Activated CD8-positive, alpha-beta memory T cell treated with anti-CD3 and anti-CD28 coated beads for 4 hours (primary cell): ENCODE data around the gene ELMO1.
A peak's percentile ranks its signal among the peaks of the same experiment; 100 is the strongest.

ENCODE experiments used
- DNase-seq, 2 donors: peaks; one replicate each; pipeline ENCODE4 v3.0.0-alpha.2; 2020; ENCODE audit warnings: low read depth in 2 of 2

The ELMO1 gene

DNA sequence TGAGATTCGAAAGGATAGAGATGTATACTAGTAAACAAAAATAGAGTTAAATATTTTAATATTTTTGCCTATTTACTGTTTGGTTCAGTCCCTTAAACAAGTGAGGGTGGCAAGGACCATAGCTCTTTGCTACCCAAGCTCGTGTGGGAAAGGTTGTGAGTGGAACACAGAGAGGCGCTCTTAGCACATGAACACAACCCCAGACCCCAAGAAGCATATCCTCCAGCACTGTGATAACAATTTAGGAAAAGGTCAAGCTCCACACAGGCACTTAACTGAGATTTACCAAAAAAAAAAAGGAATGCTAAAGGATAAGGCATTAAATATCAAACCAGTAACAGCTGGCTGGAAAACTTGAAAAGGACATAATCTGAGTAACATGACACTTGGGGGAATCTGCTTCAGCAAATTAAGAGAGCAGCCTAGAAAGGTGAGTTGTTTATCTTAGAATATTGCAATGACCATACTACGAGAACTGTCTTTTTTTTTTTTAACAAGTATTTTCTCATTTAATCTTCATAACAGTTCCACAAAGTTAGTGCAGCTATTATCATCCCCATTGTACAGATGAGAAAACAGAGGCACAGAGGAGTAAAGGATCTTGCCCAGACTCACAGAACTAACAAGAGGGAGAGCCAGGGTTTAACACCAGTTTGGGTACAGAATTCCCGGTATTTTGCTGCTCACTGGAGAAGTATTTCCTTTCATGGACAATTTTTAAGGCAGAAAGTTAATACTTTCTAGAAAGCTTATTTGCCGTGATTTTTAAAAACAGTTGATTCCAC lies 420.9 kb downstream of the ELMO1 start:
- no peak for DNase-seq

DNA sequence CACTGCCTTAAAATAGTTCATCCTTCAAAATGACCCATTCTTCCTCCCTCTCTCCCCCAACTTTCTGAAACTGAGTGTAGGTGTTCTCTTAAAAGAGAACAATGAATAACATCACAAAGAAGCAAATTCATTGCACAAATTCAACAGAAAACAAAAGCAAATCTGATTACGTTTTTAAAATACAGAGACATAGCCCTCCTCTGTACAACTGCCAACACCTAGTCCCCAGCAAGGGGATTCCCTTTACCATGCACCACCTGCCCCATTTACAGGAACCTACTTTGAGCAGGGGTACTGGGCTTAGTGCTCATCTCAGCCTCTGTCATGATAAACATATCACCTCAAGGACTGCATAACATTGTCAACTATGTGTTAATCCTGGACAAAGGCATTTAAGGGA lies 421.6 kb downstream of the ELMO1 start:
- DNase-seq = no peak

DNA sequence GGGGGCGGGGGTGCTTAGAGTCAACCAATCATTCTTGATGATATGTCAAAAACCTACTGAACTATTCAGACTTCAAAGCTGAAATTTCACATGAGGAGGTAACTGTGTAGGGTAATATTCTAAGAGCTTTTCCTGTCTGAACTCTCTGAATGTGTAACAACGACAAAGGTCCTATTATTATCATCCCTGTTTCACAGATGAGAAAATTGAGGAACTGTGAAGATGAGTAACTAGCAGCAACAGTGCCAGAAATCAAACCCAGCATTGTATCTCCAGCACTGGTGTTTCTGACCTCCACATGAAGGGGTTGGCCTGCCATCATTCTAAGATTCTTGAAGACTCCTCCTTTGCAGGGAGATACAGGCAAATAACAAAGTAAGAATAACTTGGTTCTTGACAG lies 429.7 kb downstream of the ELMO1 start:
- no peak for DNase-seq

DNA sequence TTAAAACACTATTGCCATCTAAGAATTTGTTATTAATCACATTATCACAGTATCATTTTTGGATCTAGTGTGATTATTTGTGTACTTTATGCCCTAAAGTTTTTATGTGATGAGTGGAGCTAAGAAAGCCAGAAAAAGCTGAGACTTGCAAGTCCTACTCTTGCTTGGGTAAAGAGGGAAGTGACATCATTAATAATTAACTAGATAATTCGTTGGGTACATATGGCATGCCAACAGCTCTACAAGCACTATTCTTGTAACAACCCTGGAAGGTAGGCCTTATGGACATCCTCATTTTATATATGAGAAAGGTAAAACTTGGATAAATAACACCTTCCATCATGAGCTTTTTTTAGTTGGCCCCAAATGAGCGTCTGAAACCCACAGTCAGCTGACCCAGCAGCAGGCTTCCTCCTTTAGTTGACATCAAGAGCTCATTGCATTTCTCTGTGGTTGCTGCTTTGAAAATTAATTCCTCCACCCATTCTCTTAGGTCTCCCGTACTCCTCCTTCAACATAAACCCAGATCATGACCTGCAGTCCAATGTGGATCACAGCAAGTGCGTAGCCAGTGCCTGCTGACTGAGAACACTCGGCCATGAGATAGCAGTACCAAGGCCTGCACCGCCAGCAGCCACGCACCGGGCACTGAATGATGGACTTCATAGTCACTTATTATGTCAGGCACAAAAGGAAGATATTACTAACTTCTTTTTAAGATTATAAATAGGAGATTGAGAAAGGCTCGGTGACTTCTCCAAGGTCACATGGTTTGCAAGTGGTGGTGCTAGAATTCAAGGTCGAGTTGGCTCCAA lies 432.4 kb downstream of the ELMO1 start:
- no peak for DNase-seq

DNA sequence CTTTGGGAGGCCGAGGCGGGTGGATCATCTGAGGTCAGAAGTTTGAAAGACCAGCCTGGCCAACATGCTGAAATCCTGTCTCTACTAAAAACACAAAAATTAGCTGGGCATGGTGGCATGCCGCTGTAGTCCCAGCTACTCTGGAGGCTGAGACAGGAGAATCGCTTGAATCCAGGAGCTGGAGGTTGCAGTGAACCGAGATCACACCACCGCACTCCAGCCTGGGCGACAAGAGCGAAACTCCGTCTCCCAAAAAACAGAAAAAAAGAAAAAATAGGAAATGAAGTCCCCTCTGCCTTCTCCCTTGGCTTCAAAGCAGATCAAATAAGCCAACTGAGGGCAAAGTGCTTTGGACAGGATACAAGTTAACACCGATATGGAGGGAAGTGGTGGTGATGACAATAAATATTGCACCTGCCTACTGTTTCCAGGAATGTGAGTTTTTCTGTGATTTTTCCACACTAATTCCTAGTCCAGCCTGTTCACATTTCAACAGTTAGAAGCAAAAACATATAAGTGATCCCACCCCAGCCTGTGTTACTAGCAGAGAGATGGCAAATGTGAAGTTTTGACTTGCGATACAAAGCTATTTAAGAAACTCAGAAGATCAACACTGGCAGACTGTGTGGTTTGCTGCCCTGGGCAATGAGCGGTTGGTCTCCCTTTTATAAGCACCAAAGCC lies 433.2 kb downstream of the ELMO1 start:
- DNase-seq = no peak

DNA sequence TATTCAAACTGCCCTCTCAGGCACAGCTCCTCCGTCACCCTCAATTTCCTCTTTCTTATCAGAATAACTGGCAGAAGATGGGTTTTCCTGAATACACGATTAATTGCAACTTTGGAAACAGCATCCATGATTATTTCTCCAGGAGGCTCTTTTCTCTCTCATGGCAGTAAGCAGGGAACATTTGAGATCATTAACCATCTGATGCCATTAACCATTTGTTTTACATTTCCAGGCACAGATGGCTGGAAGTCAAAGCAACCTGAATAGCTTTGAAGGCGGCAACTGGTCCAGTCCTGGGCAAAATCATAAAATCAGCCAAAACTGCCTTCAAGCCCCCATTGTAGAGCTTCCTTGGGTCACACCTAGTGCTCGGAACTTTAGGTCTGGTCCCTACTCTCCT lies 434.9 kb downstream of the ELMO1 start:
- no peak for DNase-seq

DNA sequence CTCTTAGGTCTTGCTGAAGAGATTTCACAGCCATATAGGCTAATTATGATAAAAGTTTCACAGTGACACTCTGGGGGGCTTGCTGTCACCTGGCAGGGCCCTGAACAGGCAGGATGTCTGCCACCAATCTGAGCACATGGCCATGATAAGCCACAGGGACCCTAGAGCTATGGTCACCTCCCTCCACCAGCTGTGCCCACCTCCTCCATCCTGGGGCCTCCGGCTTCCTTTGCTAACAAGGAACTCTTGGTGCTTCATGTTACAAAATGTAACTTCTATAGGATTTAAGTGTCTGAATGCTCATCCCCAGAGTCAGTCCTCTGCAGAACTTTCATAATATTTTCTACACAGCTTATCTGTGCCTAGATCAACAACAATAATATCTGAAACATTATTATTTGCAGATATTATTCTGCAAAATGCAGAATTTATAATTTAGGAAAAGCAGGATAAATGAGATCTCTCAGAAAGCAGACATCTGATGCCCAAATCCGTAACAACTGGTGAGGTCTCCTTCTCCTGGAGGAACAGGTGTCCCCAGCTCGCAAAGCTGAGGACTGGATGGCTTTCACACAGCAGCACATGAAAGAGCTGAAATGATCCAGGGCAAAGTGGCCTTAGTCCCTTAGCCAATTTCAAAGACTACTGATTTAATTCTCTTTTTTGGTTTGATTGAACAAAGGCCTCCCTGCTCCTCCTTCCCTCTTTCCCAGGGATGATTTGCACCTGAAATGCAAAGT lies 437.3 kb downstream of the ELMO1 start:
- no peak for DNase-seq

DNA sequence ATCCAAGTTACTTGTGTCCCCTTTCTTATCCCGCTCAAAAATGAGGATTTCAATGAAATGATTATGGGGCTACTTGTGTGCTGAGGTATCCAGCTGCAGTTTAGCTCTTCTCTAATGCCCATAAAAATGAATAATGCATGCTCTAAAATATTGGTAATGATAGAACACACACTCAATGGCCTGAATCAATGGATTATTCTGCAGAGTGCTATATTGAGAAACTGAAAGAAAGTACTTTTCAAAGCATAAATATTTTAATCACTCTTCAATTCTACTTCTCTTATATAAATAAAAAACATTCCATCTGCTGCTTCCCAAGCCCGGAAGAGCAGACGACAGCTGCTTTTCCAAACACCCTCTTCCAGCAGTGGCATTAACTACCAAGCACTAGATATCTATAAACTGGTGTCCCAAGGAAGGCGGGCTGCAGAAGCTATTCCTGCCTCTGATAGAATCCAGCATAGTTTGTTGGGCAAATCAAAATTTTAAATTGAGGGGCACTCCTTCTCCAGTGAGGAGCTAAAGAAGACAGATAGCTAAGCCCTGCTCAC lies 439.5 kb downstream of the ELMO1 start:
- no peak for DNase-seq

DNA sequence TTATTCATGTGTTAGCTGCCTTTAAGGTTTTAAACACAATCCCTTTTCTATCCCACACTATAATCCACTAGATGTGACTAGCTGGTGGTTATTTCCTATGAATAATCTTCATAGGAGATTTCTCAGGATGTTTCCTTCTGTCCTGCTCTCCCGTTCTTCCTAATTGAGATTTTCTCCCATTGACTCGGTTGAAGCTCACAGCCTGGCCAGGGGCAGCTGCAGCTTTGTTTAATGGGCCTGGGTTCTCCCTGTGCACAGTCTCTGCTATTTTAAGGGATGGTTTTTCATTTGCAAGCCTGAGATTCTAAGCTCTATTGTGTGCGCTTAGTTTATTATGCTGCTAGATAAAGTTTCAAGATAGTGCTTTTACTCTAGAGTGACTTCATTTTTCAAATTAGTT lies 441.0 kb downstream of the ELMO1 start:
- DNase-seq = no peak

DNA sequence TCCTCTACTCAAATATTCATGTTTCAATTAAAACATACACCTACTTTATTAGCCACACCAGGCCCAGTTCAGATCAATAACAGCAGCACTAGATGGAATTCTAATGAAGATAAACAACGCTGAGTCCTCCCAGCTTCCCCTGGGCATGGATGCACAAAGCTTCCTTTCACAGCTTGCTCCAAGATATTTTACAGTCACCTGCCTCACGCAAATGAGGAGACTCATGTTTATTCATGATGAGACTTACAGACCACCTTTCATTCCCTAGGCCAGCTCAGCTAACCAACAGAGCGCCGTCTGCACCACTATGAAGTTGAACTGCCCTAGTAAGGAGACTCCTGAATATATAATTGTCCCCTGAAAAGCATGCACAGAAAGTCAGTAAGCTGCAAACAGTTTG lies 441.4 kb downstream of the ELMO1 start:
- DNase-seq = no peak

DNA sequence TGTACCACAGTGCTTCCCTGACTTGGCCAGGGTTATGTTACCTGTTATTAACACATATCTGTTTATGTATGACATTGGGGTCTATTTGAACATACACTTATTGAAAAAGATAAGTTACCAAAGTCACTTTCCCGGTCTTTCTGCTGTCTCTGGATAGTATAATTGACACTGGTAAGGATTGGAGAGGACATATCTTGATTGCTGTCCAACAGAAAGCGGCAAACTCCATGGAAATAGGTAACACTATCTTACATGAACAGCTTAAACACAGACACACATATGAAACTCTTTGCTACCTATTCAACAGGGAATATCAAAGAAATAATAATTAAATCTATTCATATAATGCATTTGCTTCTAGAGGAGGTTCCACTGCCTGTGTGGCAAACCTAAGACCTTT lies 441.9 kb downstream of the ELMO1 start:
- DNase-seq = no peak

DNA sequence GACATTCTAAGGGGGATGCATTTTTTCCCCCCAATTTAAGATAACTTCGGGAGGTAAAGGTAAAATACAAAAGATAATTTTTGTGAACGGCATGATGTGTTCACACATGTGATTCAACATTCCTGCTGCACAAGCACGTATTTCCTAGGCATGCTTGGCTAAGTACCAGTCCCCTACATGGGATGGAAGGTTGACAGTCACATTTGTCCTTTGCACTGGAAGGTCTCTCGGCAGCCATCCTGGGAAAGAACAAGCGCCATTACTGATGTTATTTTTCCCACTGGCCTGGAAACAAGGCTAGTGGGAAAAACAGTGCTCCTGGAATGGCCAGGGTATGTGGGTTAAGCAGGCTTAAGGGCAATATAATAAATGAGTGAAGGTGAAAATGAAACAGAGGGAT lies 448.2 kb downstream of the ELMO1 start:
- no peak for DNase-seq

DNA sequence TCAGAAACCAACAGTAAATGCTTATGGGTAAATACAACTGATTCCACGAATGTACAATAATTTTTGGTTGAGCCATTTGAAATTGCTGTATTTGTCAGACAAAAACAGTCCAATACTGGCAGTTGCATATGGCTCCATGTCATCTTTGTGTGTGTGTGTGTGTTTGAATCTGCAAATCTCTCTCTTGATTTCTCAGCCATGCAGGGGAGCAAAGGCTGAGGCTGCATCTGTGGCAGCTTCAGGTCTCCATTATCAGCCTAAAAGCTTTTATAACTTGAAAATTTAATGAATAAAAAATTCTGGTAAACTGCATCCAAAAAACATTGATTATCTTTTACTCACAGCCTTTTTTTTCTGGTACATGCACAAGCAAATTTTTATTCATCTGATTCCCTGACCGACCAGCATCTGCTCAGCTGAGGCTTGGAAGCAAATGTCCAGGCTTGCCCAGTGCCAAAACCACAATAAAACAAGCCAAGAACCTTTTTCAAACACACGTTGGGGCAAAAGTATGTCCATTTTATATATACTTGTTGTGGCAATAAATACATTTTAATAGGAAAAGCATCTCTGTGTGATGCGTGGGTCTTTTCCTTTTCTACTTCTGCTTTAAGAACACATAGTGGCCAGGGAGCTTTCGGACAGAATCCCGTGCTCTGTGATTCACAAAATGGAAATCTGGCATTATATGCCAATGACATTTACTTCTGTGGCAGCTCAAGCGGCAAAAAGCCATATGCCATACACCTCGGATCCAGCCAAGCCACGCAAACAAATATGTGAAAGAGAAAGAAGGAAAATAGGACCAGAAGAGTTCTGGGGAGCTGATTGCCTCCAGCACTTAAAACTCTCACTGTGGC lies 448.8 kb downstream of the ELMO1 start:
- DNase-seq = no peak

DNA sequence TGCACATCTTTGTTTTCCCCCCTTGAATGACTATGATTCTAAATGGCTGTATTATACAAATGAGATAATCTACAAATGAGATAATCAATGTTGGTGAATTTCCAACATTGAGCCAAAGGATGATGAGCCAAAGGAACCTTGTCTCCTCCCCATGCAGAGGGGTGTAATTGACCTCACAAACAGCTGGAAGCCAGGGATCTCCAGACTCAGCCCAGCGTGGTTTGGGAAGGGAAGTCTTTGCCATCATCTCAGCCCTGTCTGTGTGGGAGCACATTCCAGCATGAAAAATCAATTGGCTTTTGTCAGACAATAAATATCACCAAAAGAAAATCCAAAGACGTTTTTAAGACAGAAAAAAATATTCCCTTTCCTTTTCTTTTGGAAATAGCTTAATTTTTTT lies 452.9 kb downstream of the ELMO1 start:
- no peak for DNase-seq

DNA sequence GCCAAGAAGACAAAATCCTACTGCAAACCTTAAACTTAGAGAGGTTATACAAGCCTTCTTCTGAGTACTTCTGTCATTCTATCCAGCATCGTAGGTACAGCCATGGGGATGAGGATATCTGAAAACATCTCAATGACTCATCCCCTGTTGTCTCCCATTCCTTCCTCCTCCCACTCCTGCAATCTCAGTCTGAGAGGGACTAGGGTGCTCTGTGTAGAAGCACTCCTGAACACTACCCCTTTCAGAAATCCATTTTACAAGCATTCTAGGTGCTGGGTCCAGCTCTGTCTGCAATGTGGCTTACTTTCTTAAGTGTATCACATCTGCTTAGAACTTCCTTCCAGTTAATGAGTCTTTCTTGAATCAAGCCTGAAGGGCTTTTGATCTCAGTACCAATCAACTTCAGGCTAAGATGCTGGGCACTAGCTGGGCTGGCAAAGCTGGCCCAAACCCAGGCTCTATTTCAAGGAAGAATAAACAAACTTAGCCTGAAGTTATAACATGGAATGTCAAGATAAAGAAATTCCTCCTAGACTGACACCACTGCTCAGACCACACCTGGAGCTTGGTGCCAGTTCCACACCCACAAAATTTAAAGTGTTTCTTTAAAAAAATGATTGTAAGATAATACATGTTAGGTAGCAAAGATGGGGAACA lies 454.1 kb downstream of the ELMO1 start:
- no peak for DNase-seq

DNA sequence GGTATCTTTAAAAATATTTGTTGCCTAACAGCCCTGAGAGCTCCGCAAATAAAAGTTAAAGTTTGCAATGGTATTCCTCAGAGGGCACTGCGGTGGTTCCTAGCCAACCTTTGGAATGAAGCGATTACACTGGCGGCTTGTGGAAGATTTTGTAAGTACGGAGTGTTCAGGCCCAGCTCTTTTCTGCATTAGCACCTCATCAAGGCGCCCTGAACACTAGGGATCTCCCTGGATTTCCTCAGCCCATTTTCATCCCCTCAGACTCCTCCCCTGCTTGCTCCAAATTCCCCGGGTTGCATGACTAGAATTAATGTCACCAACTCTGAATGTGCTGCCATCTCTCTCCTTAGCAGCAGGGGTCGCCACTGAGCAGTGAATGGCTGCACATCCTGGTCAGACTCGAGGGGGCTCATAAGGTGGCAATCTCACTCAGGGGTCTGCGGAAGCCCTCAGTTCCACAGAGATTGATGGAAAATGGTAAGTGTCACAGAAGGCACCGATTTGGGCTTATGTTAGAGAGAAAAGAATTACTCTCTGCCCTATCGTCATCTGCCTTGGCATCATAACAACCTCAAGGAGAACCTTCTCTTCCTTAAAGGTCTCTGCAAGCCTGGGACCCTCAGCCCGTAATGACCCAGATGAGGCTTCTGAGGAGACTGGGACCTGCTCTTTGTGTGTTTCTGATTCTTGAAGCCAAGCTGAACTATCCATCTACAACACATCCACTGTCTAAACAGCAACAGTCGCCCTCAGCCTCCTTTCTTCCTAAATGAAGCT lies 461.5 kb downstream of the ELMO1 start:
- peak; percentile 2 to 19 for DNase-seq

DNA sequence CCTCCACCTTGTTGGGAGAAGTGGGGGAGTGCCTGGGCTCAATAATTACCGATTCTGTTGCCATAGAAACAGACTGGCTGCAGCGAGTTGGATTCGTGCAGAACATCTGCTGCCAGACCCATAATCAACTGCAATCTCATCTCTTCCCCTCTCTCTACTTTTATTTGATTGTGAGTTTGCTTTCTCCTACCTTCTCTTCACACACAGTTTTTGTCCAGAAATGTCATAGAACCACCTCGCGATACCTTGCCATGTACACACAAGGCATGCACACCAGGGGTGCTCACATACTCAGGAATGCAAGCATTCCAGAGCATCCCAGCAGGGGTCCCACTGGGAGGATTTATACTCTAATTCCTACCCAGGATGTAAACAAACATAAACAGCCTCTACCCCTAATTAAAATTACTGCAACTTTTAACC lies 462.1 kb downstream of the ELMO1 start:
- DNase-seq = no peak

DNA sequence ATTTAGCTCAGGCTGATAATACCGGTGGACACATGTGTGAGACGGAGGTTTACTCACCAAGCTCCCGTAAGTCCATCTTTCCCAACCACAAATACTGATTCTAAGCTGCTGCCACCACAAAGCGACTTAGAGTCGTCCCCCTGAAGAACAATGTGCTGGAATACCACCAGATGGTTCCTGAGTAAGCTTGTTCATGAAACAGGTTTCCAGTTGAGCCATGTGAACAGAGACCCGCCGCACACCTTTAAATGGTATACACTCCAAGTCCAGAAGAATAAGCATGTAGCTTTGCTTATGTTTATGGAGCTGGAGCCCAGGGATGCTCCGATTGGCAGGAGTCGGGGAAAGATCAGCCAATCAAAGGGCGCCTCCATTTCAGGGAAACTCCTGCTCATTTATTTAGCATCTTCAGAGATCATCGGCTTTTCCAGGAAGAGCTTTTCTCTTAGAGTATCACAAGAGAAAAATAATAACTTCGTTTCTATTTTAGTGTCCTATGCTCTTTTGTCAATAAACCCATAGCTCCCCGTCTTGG lies 462.7 kb downstream of the ELMO1 start:
- no peak for DNase-seq

DNA sequence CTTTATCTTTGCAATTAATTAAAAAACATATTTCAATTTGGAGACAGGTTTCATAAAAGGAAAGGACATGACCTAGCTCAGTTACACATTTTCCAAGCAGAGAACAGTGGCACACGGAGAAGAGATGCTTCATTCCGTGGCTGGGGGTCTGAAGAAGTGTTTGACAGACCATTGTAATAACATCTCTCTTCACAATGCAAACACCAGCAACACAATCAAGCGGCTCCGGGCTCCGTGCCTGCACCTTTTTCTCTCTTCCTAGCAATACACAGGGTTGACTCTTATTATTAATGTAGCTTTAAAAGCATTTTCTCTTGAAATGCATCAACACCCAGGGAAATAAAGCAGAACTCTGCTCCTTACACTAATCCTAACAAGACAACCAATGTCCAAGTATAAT lies 463.3 kb downstream of the ELMO1 start:
- no peak for DNase-seq
